NCI-H774 (cell line): ENCODE measurements around the gene NRXN3.
"Not testable (repeated sequence)": the region's sequence is repeated elsewhere in the genome, so short reads cannot be mapped to it uniquely, and the experiment has no call there.

ENCODE experiments used
- DNase-seq: peaks from one replicate; lab custom pipeline; 2025; lab: John Stamatoyannopoulos, UW

NRXN3 gene

GRCh38 chr14:78405079-78405856 lies 235.1 kb downstream of the NRXN3 start:
- DNase-seq, result no peak

GRCh38 chr14:78412475-78412874 lies 242.3 kb downstream of the NRXN3 start:
- no peak for DNase-seq

GRCh38 chr14:78414172-78414571 lies 244.0 kb downstream of the NRXN3 start:
- DNase-seq, result no peak

GRCh38 chr14:78417532-78417931 lies 247.4 kb downstream of the NRXN3 start:
- DNase-seq, result no peak

GRCh38 chr14:78424311-78424710 lies 254.1 kb downstream of the NRXN3 start:
- DNase-seq, result no peak

- no peak for DNase-seq
Observed at GRCh38 chr14:78425330-78425729, 255.2 kb downstream of the NRXN3 start.

- DNase-seq, result no peak
Observed at GRCh38 chr14:78425782-78426181, 255.6 kb downstream of the NRXN3 start.

- DNase-seq, result no peak
Observed at GRCh38 chr14:78432046-78432445, 261.9 kb downstream of the NRXN3 start.

- DNase-seq, result not testable (repeated sequence)
Observed at GRCh38 chr14:78437448-78437847, 267.3 kb downstream of the NRXN3 start.

- DNase-seq, result no peak
Observed at GRCh38 chr14:78440356-78440894, 270.3 kb downstream of the NRXN3 start.

GRCh38 chr14:78443834-78444233 lies 273.7 kb downstream of the NRXN3 start:
- DNase-seq, result no peak

GRCh38 chr14:78445275-78445674 lies 275.1 kb downstream of the NRXN3 start:
- DNase-seq, result no peak

GRCh38 chr14:78446807-78447206 lies 276.6 kb downstream of the NRXN3 start:
- DNase-seq, result no peak

- DNase-seq, result peak; percentile 47
Observed at GRCh38 chr14:78448164-78449094, 278.3 kb downstream of the NRXN3 start.

- no peak for DNase-seq
Observed at GRCh38 chr14:78450669-78451318, 280.6 kb downstream of the NRXN3 start.

- no peak for DNase-seq
Observed at GRCh38 chr14:78451319-78451695, 281.1 kb downstream of the NRXN3 start.

- DNase-seq, result peak; percentile 6
Observed at GRCh38 chr14:78455896-78456435, 285.8 kb downstream of the NRXN3 start.

GRCh38 chr14:78469947-78470346 lies 299.8 kb downstream of the NRXN3 start:
- peak; percentile 4 for DNase-seq

GRCh38 chr14:78479127-78479780 lies 309.1 kb downstream of the NRXN3 start:
- no peak for DNase-seq

GRCh38 chr14:78484028-78484427 lies 313.9 kb downstream of the NRXN3 start:
- no peak for DNase-seq

GRCh38 chr14:78486081-78486480 lies 315.9 kb downstream of the NRXN3 start:
- no peak for DNase-seq
